GM18507 (cell line): ENCODE data around the gene KCNE1.
"Not testable (repeated sequence)": the region's sequence is repeated elsewhere in the genome, so short reads cannot be mapped to it uniquely, and the experiment has no call there.

Source experiments
- DNase-seq: peaks from one replicate; pipeline ENCODE4 v3.0.0; 2011; ENCODE audit warnings: low read depth; ENCODE audit not compliant: insufficient read length; ENCODE audit errors: extremely low spot score
- FAIRE-seq: peaks from 2 replicates; lab custom pipeline; 2011; peaks lifted over from hg19 to GRCh38; lab: Jason Lieb, UNC

KCNE1 gene

GRCh38 chr21:34517491-34518245, 5.7 kb upstream of the KCNE1 start:
- DNase-seq = no peak
- FAIRE-seq = no peak

GRCh38 chr21:34517039-34517438, 5.0 kb upstream of the KCNE1 start:
- DNase-seq (no peak), FAIRE-seq (no peak)

- FAIRE-seq (no peak), DNase-seq (no peak)
Measured at GRCh38 chr21:34514576-34515115, 2.6 kb upstream of the KCNE1 start.

- DNase-seq (no peak), FAIRE-seq (no peak)
Measured at GRCh38 chr21:34513129-34513675, 1.2 kb upstream of the KCNE1 start.

- DNase-seq (no peak), FAIRE-seq (no peak)
Measured at GRCh38 chr21:34511181-34511580, 829 bp downstream of the KCNE1 start.

- FAIRE-seq = peak; percentile 9
- peak; percentile 54 for DNase-seq
Measured at GRCh38 chr21:34510148-34511142, 1.6 kb downstream of the KCNE1 start.

GRCh38 chr21:34509151-34509550, 2.9 kb downstream of the KCNE1 start:
- no peak for DNase-seq
- FAIRE-seq = no peak

GRCh38 chr21:34504595-34504994, 7.4 kb downstream of the KCNE1 start:
- DNase-seq (no peak), FAIRE-seq (no peak)

- no peak for DNase-seq
- no peak for FAIRE-seq
Measured at GRCh38 chr21:34502480-34503106, 9.4 kb downstream of the KCNE1 start.

GRCh38 chr21:34501716-34502115, 10.3 kb downstream of the KCNE1 start:
- DNase-seq (no peak), FAIRE-seq (no peak)

- no peak for FAIRE-seq
- DNase-seq = no peak
Measured at GRCh38 chr21:34500191-34500590, 11.8 kb downstream of the KCNE1 start.

GRCh38 chr21:34499116-34499515, 12.9 kb downstream of the KCNE1 start:
- DNase-seq (no peak), FAIRE-seq (no peak)

GRCh38 chr21:34498623-34499022, 13.4 kb downstream of the KCNE1 start:
- DNase-seq (no peak), FAIRE-seq (no peak)

- not testable (repeated sequence) for FAIRE-seq, DNase-seq
Measured at GRCh38 chr21:34483854-34484253, 28.2 kb downstream of the KCNE1 start.

GRCh38 chr21:34483435-34483834, 28.6 kb downstream of the KCNE1 start:
- FAIRE-seq, DNase-seq: not testable (repeated sequence)

GRCh38 chr21:34467333-34467732, 44.7 kb downstream of the KCNE1 start:
- DNase-seq, FAIRE-seq: not testable (repeated sequence)

GRCh38 chr21:34459426-34459825, 52.6 kb downstream of the KCNE1 start:
- DNase-seq, FAIRE-seq: not testable (repeated sequence)

GRCh38 chr21:34458266-34458665, 53.7 kb downstream of the KCNE1 start:
- DNase-seq, FAIRE-seq: not testable (repeated sequence)

GRCh38 chr21:34456180-34456579, 55.8 kb downstream of the KCNE1 start:
- DNase-seq, FAIRE-seq: not testable (repeated sequence)
